Endothelial cell (in vitro differentiated cells): ENCODE data around the gene SPATA18. TPM values are rescaled to one million over a fixed set of nuclear protein-coding genes. Genes with fewer than 3 reads are reported as not detected.

Experiments
- DNase-seq: peaks from one replicate; pipeline ENCODE4 v3.0.0; 2021; ENCODE audit warnings: low spot score
- H3K27ac Mint-ChIP-seq: one replicate; pipeline ENCODE4 v1.8.0; 2021; ENCODE audit warnings: mixed read lengths, inconsistent platforms; ENCODE audit not compliant: unreplicated experiment
- H3K27me3 Mint-ChIP-seq: one replicate; pipeline ENCODE4 v1.8.0; 2021; ENCODE audit warnings: mild to moderate bottlenecking, moderate library complexity, mixed read lengths, inconsistent platforms; ENCODE audit not compliant: unreplicated experiment
- H3K36me3 Mint-ChIP-seq: one replicate; pipeline ENCODE4 v1.8.0; 2021; ENCODE audit warnings: mild to moderate bottlenecking, low read depth, mixed read lengths, inconsistent platforms; ENCODE audit not compliant: unreplicated experiment
- H3K4me1 Mint-ChIP-seq: one replicate; pipeline ENCODE4 v1.8.0; 2021; ENCODE audit warnings: mild to moderate bottlenecking, mixed read lengths, inconsistent platforms; ENCODE audit not compliant: unreplicated experiment
- H3K4me3 Mint-ChIP-seq: one replicate; pipeline ENCODE4 v1.8.0; 2021; ENCODE audit warnings: mild to moderate bottlenecking, mixed read lengths, inconsistent platforms; ENCODE audit not compliant: unreplicated experiment
- H3K9me3 Mint-ChIP-seq: one replicate; pipeline ENCODE4 v1.8.0; 2021; ENCODE audit warnings: mixed read lengths, inconsistent platforms; ENCODE audit not compliant: unreplicated experiment
- CTCF ChIP-seq: fragments of 200-600 bp; sonication (generic); IDR thresholded peaks from one replicate; pipeline ENCODE4 v1.5.0; 2021; ENCODE audit warnings: antibody characterized with exemption; ENCODE audit not compliant: unreplicated experiment
- total RNA-seq: library from RNA; stranded (reverse); fragmentation: NEBNext Ultra II Directional; extraction: Animal tissue kit (Norgen Biotek cat#: 25700); gene quantifications from one replicate; pipeline ENCODE4 v1.2.1, GENCODE V29; 2021; ENCODE audit not compliant: unreplicated experiment

SPATA18 gene
- total RNA-seq, 1 donor from 2014 or later: 17.3 TPM

- H3K36me3 Mint-ChIP-seq: no peaks in the 10 kb centered on the region
- peak overlapping the region; percentile 91 for H3K4me3 Mint-ChIP-seq
- no peak for TF ChIP-seq CTCF
- H3K27ac Mint-ChIP-seq: peak overlapping the region; percentile 85
- H3K27me3 Mint-ChIP-seq: peaks cover 3% of the 10 kb centered on the region
- H3K4me1 Mint-ChIP-seq: peaks cover 20% of the 10 kb centered on the region
- DNase-seq: peak; percentile 86
- H3K9me3 Mint-ChIP-seq: no peaks in the 10 kb centered on the region
These were observed 741 bp downstream of the SPATA18 start for GRCh38 chr4:52051615-52052474.

GRCh38 chr4:52052475-52052780 lies 1.3 kb downstream of the SPATA18 start:
- H3K27ac Mint-ChIP-seq: peak overlapping the region; percentile 77
- no peaks in the 10 kb centered on the region for H3K9me3 Mint-ChIP-seq
- H3K36me3 Mint-ChIP-seq: no peaks in the 10 kb centered on the region
- H3K27me3 Mint-ChIP-seq: peaks cover 3% of the 10 kb centered on the region
- TF ChIP-seq CTCF: no peak
- H3K4me3 Mint-ChIP-seq: peak overlapping the region; percentile 91
- peaks cover 16% of the 10 kb centered on the region for H3K4me1 Mint-ChIP-seq
- DNase-seq: peak; percentile 4

- no peak overlapping the region for H3K27ac Mint-ChIP-seq
- no peak for TF ChIP-seq CTCF
- peaks cover 4% of the 10 kb centered on the region for H3K27me3 Mint-ChIP-seq
- no peak for DNase-seq
- H3K4me3 Mint-ChIP-seq: no peak overlapping the region
- no peaks in the 10 kb centered on the region for H3K36me3 Mint-ChIP-seq
- no peaks in the 10 kb centered on the region for H3K9me3 Mint-ChIP-seq
- H3K4me1 Mint-ChIP-seq: peaks cover 19% of the 10 kb centered on the region
These were observed 3.1 kb downstream of the SPATA18 start for GRCh38 chr4:52054254-52054653.

GRCh38 chr4:52057196-52057595 lies 6.1 kb downstream of the SPATA18 start:
- Mint-ChIP-seq H3K4me1 (peaks cover 22% of the 10 kb centered on the region), H3K4me3 (no peak overlapping the region), H3K9me3 (no peaks in the 10 kb centered on the region), H3K27me3 (peaks cover 4% of the 10 kb centered on the region), H3K27ac (no peak overlapping the region), H3K36me3 (no peaks in the 10 kb centered on the region)
- DNase-seq: no peak
- no peak for TF ChIP-seq CTCF

- no peaks in the 10 kb centered on the region for H3K9me3 Mint-ChIP-seq
- H3K4me3 Mint-ChIP-seq: no peak overlapping the region
- no peaks in the 10 kb centered on the region for H3K36me3 Mint-ChIP-seq
- no peak overlapping the region for H3K27ac Mint-ChIP-seq
- peaks cover 11% of the 10 kb centered on the region for H3K4me1 Mint-ChIP-seq
- TF ChIP-seq CTCF: no peak
- peaks cover 4% of the 10 kb centered on the region for H3K27me3 Mint-ChIP-seq
- DNase-seq: no peak
These were observed 7.2 kb downstream of the SPATA18 start for GRCh38 chr4:52058275-52058674.
